VCaP (cell line): ENCODE results near the gene INSL3.

ENCODE experiments used
- H3K27ac ChIP-seq: fragments of 450-650 bp; 2 replicates; pipeline ENCODE4 v1.5.1; 2017
- CTCF ChIP-seq: fragments of 450-650 bp; conservative IDR thresholded peaks from 2 replicates; pipeline ENCODE4 v1.5.1; 2017; ENCODE audit warnings: mild to moderate bottlenecking, moderate library complexity

INSL3 gene

GRCh38 chr19:17855280-17856152, 34.2 kb upstream of the INSL3 start:
- peak; percentile 99 for TF ChIP-seq CTCF

GRCh38 chr19:17854061-17854460, 32.7 kb upstream of the INSL3 start:
- no peak for TF ChIP-seq CTCF

More at GRCh38 chr19:17855280-17856152, 34.2 kb upstream of the INSL3 start:
- H3K27ac ChIP-seq: no peak overlapping the region

GRCh38 chr19:17848595-17849292, 27.4 kb upstream of the INSL3 start:
- H3K27ac ChIP-seq: no peak overlapping the region
- TF ChIP-seq CTCF: no peak

More at GRCh38 chr19:17854061-17854460, 32.7 kb upstream of the INSL3 start:
- no peak overlapping the region for H3K27ac ChIP-seq

GRCh38 chr19:17847538-17848366, 26.4 kb upstream of the INSL3 start, which contains the start of gene JAK3:
Gene JAK3 (minus strand): TSS chr19:17847982. CDS start chr19:17844417, 3,565 bp downstream.
- no peak within 1 kb of the TSS for H3K27ac ChIP-seq

GRCh38 chr19:17846146-17846545, 24.8 kb upstream of the INSL3 start:
- TF ChIP-seq CTCF: no peak
- H3K27ac ChIP-seq: no peak overlapping the region

More at GRCh38 chr19:17847538-17848366, 26.4 kb upstream of the INSL3 start, which contains the start of gene JAK3:
- TF ChIP-seq CTCF: no peak

- no peak overlapping the region for H3K27ac ChIP-seq
- no peak for TF ChIP-seq CTCF
Measured at GRCh38 chr19:17843908-17844490, 22.7 kb upstream of the INSL3 start.
